Coronary artery (tissue), 2 donors: ENCODE data around the gene RPS29.

Experiments used
- DNase-seq: peaks from one replicate; pipeline ENCODE4 v3.0.0-alpha.2; 2017; ENCODE audit warnings: low spot score
- H3K27ac ChIP-seq, 2 donors: fragments of 200-600 bp; sonication (generic); one replicate each; pipeline ENCODE4 v1.5.1; 2016 to 2019
- H3K4me3 ChIP-seq: fragments of 200-600 bp; sonication (generic); 2 replicates; pipeline ENCODE4 v1.5.1; 2016; ENCODE audit warnings: mild to moderate bottlenecking, moderate library complexity
- TF ChIP-seq, protein P1 (sequence below): fragments of 200-600 bp; sonication (generic); IDR thresholded peaks from one replicate; pipeline ENCODE4 v1.5.1; 2019; ENCODE audit warnings: antibody characterized with exemption

RPS29 gene

DNA sequence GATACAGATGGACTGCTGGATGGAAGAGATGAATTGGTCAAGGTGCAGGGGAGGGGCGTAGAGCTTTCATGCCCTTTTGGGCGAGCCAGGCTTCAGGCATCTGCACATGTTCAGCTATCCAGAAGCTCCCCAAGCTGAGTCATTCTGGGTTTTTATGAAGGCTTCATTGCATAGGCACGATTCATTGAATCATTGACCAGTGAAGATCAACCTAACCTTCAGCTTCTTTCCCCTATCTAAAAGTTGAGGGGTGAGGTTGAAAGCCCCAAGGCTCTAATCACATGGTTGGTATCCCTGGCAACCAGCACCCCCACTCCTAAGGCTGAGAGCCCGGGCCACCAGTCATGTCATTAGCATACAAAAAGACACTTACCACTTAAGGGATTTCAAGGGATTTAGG, 36.3 kb downstream of the RPS29 start:
- TF ChIP-seq, protein P1, sequence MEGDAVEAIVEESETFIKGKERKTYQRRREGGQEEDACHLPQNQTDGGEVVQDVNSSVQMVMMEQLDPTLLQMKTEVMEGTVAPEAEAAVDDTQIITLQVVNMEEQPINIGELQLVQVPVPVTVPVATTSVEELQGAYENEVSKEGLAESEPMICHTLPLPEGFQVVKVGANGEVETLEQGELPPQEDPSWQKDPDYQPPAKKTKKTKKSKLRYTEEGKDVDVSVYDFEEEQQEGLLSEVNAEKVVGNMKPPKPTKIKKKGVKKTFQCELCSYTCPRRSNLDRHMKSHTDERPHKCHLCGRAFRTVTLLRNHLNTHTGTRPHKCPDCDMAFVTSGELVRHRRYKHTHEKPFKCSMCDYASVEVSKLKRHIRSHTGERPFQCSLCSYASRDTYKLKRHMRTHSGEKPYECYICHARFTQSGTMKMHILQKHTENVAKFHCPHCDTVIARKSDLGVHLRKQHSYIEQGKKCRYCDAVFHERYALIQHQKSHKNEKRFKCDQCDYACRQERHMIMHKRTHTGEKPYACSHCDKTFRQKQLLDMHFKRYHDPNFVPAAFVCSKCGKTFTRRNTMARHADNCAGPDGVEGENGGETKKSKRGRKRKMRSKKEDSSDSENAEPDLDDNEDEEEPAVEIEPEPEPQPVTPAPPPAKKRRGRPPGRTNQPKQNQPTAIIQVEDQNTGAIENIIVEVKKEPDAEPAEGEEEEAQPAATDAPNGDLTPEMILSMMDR: no peak
- no peak overlapping the region for H3K27ac ChIP-seq
- no peak for DNase-seq

DNA sequence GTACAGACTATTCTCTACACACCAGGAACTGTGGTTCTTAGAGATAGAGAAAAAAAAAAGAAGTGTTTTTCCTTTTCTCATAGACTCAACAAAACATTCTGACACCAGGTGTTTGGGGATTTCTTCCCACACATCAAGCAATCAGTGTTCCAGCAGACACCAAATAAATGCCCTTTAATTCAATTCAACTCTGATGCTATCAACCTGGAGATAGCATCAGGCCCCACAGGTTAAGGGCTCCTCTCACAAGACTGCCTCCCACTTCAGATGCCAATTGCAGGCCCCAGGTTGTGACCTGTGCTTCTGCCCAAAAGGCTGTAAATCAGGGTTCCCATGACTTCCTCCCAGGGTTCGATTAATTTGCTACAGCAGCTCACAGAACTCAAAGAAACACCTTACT, 36.7 kb downstream of the RPS29 start:
- TF ChIP-seq, protein P1: no peak
- H3K4me3 ChIP-seq: no peak overlapping the region
- no peak for DNase-seq
- H3K27ac ChIP-seq: no peak overlapping the region

More for the DNA sequence above, 36.3 kb downstream of the RPS29 start:
- H3K4me3 ChIP-seq: no peak overlapping the region

DNA sequence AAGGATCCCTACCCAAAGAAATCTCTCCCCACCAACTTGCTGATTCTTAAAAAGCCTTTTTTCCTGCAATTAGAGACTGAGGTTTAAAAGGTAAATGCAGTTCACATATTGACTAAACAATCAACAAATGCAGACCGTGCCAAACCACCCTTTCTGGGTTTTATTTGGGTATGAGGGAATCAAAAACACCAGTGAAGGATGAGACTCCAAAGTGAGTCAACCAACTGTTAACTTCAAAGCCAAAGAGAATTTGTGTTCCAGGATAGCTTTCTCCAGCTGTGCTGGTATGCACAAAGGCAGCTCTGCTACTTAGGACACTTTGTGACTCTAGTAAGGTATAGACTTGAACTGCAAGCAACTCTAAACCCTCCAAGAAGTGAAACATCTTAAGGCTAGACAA, 39.4 kb downstream of the RPS29 start:
- no peak for DNase-seq
- Histone ChIP-seq H3K4me3 (no peak overlapping the region), H3K27ac (no peak overlapping the region)
- TF ChIP-seq, protein P1: no peak

DNA sequence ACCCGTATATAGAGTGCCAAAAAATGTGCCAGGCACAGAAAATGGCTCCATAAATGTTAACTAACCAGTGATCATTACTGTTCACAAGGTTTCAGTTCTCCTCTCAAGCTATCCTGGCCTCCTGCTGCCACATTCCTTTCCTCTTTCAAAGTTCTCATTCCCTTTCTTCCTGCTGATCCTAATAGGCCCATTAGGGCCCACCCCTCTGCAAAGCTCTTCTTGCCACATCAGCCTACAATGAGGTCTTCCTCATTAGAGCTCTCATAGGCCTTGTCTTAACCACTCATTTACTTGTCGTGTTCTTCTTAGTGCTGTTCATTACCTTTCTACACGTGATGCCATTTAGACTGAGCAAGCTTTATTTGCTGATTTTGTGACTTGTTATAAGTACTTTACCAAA, 40.5 kb downstream of the RPS29 start:
- TF ChIP-seq, protein P1: no peak
- Histone ChIP-seq H3K4me3 (no peak overlapping the region), H3K27ac (no peak overlapping the region)
- DNase-seq: no peak

DNA sequence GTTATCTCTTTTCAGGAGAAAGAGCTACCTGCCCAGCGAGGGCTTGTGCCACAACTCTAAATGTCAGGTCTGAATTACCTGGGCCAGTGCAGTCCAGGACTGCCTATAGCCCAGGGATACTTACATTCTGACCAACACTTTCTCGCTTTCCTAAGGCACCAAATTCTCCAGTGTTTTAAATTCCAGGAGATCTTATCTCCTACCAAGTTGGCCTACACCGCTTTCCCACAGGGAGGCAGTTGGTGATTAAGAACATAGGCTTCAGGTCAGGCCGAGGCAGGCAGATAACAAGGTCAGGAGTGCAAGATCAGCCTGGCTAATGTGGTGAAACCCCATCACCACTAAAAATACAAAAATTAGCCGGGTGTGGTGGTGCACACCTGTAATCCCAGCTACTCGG, 41.1 kb downstream of the RPS29 start:
- no peak overlapping the region for H3K27ac ChIP-seq
- DNase-seq: no peak
- no peak overlapping the region for H3K4me3 ChIP-seq
- TF ChIP-seq, protein P1: no peak

DNA sequence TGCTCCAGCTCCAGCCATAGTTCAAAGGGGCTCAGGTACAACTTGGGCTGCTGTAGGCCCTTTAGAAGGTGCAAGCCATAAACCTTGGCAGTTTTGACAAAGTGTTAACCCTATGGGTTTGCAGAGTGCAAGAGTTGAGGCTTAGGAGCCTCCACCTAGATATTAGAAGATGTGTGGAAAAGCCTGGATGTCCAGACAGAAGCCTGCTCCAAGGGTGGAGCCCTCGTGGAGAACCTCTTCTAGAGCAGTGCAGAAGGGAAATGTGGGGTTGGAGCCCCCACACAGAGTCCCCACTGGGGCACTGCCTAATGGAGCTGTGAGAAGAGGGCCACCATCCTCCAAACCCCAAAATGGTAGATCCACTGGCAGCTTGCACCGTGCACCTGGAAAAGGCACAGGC, 45.1 kb downstream of the RPS29 start:
- TF ChIP-seq, protein P1: no peak
- no peak overlapping the region for H3K27ac ChIP-seq
- DNase-seq: no peak
- H3K4me3 ChIP-seq: no peak overlapping the region

DNA sequence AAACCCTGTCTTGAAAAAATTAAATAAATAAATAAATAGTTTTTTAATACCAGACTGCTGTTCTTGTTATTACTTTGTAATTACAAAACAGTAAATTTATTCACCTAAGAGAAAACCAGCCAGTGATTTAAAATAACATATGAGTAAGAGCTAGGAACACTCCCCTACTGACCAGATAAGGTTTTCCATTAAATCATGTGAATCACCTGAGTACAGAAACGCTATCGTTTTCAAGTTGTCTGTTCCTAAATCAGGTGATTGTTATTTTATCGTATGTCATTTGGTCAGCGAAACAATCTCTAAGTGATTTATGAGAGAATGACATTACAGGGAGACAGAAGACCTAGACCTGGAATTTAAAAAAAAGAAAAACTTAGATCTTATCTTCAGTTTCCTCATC, 47.3 kb downstream of the RPS29 start:
- no peak for DNase-seq
- TF ChIP-seq, protein P1: no peak
- no peak overlapping the region for H3K27ac ChIP-seq
- no peak overlapping the region for H3K4me3 ChIP-seq
